WTC11 (cell line): ENCODE results near the gene GFOD1.

ENCODE experiments used
- CTCF ChIP-seq: fragments of 200-600 bp; IDR thresholded peaks from 2 replicates; pipeline ENCODE4 v1.8.0; 2022; ENCODE audit warnings: antibody characterized with exemption
- ELF4 ChIP-seq: sonication (generic); formaldehyde crosslinking; IDR thresholded peaks from 2 replicates; pipeline ENCODE4 v1.8.1; 2022; ENCODE audit warnings: low read depth, mild to moderate bottlenecking, moderate library complexity, missing genetic modification reagents
- MAX ChIP-seq: sonication (generic); formaldehyde crosslinking; IDR thresholded peaks from 2 replicates; pipeline ENCODE4 v1.8.0; 2022; ENCODE audit warnings: mild to moderate bottlenecking, missing genetic modification reagents
- NFE2L1 ChIP-seq: sonication (generic); formaldehyde crosslinking; IDR thresholded peaks from 2 replicates; pipeline ENCODE4 v1.8.1; 2023; ENCODE audit warnings: missing genetic modification reagents
- NFYB ChIP-seq: sonication (generic); formaldehyde crosslinking; conservative IDR thresholded peaks from 2 replicates; pipeline ENCODE4 v1.8.0; 2022; ENCODE audit warnings: low read depth, missing genetic modification reagents
- USF2 ChIP-seq: sonication (generic); formaldehyde crosslinking; IDR thresholded peaks from 2 replicates; pipeline ENCODE4 v1.8.1; 2023; ENCODE audit warnings: mild to moderate bottlenecking, missing genetic modification reagents, moderate library complexity
- ZMAT4 ChIP-seq: fragments of 250-450 bp; sonication (Bioruptor Pico); IDR thresholded peaks from 2 replicates; pipeline ENCODE4 v1.9.0; 2021; ENCODE audit warnings: mild to moderate bottlenecking

GRCh38 chr6:13471184-13471583 lies 16.2 kb downstream of the GFOD1 start:
- TF ChIP-seq NFYB (CRISPR knock-in tag) (no peak), NFE2L1 (CRISPR knock-in tag) (no peak), CTCF (no peak), ZMAT4 (CRISPR knock-in tag) (no peak), MAX (CRISPR knock-in tag) (no peak), USF2 (CRISPR knock-in tag) (no peak), ELF4 (CRISPR knock-in tag) (no peak)
